ENCODE results near the gene FHDC1. TPM values are rescaled to one million over a fixed set of nuclear protein-coding genes. Genes with fewer than 3 reads are reported as not detected.
"Not testable (repeated sequence)": the region's sequence is repeated elsewhere in the genome, so short reads cannot be mapped to it uniquely, and the experiment has no call there.

Gene FHDC1, protein sequence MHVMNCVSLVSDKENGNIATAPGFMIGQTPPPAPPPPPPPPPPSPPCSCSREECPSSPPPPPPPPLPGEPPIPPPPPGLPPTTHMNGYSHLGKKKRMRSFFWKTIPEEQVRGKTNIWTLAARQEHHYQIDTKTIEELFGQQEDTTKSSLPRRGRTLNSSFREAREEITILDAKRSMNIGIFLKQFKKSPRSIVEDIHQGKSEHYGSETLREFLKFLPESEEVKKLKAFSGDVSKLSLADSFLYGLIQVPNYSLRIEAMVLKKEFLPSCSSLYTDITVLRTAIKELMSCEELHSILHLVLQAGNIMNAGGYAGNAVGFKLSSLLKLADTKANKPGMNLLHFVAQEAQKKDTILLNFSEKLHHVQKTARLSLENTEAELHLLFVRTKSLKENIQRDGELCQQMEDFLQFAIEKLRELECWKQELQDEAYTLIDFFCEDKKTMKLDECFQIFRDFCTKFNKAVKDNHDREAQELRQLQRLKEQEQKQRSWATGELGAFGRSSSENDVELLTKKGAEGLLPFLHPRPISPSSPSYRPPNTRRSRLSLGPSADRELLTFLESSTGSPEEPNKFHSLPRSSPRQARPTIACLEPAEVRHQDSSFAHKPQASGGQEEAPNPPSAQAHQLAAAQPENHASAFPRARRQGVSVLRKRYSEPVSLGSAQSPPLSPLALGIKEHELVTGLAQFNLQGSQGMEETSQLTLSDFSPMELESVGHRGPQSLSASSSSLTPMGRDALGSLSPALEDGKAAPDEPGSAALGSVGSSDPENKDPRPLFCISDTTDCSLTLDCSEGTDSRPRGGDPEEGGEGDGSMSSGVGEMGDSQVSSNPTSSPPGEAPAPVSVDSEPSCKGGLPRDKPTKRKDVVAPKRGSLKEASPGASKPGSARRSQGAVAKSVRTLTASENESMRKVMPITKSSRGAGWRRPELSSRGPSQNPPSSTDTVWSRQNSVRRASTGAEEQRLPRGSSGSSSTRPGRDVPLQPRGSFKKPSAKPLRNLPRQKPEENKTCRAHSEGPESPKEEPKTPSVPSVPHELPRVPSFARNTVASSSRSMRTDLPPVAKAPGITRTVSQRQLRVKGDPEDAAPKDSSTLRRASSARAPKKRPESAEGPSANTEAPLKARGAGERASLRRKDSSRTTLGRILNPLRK
- 0.03 TPM in 1 of 2 replicates, not detected in the other for total RNA-seq (2014; rRNA removed; shearing (Covaris generic))

DNA sequence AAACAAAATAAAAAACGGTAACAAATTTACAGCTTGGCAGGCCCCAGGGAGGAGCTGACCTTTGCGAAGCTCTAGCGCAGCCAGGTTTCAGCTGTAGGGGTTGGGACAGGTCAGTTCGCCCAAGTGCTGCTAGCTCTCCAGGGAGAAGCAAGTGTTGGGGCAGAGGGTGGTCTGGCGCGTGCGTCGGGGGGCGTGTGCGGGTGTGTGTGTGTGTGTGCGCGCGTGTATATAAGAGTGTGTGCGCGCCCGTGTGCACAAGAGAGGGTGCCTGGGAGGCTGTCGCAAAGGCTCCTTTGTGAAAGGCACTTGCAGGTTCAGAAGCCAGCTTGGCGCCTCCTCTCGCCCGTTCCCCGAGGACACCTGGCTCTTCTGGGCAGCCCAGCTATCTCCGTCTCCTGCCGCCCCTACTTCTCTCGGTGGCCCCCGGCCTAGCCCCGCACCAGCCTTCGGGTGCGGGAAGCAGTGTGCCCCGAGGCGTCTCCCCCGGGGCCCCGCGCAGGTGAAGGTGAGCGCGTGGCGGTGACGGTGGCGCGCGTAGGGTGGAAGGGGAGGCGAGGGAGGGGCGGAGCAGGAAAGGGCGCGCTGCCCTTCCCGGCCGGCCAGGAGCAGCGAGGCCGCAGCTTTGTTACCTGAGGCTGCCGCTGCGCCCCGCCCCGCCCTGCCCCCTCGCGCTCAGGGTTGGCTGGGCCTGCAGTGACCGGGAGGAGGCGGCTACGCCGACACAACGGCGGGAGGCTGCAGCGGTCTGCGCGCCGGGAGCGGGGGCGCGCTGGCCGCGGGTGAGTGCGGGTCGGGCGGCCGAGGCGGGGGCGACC is at the start of gene FHDC1:
TSS of gene FHDC1 (plus strand) at position 693 of the 815 bp plus-strand sequence. CDS start 6,735 bp downstream, outside the sequence.
- no peak for DNase-seq (ENCODE audit: low read depth in 1 of 2, low spot score in 2 of 2)
- peaks cover 8% of the 10 kb centered on the region; the same call in 1 of the 2 replicates for H3K9me3 ChIP-seq (replicated peaks)
- no peak within 1 kb of the TSS for H3K27ac ChIP-seq
- peaks cover 68% of the 10 kb centered on the region for H3K27me3 ChIP-seq (replicated peaks)
- H3K4me1 ChIP-seq (replicated peaks), result peaks cover 21% of the 10 kb centered on the region
- peak within 1 kb of the TSS; percentile 43 for H3K4me3 ChIP-seq
- no peaks in the 10 kb centered on the region for H3K36me3 ChIP-seq

DNA sequence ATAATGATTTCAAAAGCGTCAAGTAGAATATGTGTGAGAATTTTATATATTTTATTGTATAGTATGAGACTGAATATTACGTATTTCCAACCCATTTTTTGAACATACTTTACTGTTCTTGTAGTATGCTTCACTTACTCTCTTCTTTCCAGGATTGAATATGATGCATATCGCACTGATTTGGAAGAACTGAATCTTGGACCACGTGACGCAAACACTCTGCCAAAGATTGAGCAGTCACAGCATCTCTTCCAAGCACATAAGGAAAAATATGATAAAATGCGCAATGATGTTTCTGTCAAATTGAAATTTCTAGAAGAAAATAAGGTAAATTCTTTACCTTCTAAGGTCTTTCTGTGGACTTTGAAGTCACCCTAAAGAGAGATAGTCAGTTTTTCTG is 48.1 kb upstream of the FHDC1 start:
- Histone ChIP-seq H3K4me3 (no peak overlapping the region), H3K36me3 (peaks cover 13% of the 10 kb centered on the region; the same call in 1 of the 2 replicates), H3K4me1 (replicated peaks) (no peaks in the 10 kb centered on the region), H3K27me3 (replicated peaks) (no peaks in the 10 kb centered on the region), H3K9me3 (replicated peaks) (no peaks in the 10 kb centered on the region), H3K27ac (no peak overlapping the region)
- DNase-seq (ENCODE audit: low read depth in 1 of 2, low spot score in 2 of 2), result no peak

DNA sequence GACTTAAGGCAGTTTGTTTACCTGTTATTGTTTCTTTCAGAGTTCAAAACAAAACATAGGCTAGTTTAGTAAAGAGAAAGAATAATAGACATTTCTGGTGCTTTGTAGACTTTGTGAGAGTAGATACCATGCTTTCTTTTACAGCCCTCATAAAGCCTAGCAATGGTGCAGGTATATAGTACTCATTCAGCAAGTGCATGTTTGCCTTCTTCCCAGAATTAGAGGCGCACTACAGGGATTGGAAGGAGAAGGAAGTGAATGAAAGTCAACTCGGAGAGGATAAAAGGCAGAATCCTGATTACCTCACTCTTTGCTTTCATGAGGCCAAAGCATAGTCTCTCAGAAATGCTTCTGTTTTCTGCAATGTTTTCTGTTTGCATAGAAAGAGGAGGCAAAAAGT is 43.1 kb upstream of the FHDC1 start:
- Histone ChIP-seq H3K4me1 (replicated peaks) (no peaks in the 10 kb centered on the region), H3K4me3 (no peak overlapping the region), H3K36me3 (peaks cover 10% of the 10 kb centered on the region; the same call in 1 of the 2 replicates), H3K9me3 (replicated peaks) (no peaks in the 10 kb centered on the region), H3K27me3 (replicated peaks) (no peaks in the 10 kb centered on the region), H3K27ac (no peak overlapping the region)
- DNase-seq (ENCODE audit: low read depth in 1 of 2, low spot score in 2 of 2), result no peak

DNA sequence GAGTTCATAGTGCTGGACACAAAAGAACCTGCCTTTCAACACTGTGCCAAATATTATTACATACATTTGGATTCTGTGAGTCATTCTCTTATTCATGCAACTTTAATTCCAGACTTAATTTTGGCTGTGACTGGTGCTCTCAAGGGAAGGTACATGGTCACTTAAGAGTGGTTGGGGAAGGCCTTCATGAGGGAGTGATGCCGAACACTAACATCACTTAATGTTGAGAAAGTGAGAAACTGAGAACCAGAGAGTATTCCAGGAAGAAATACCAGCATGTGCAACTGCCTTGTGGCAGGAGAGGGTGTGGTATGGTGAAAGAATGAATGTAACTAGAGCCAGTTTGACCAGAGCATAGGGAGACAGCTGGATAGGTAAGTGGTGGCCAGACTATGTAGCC is 41.5 kb upstream of the FHDC1 start:
- no peaks in the 10 kb centered on the region for H3K4me1 ChIP-seq (replicated peaks)
- H3K9me3 ChIP-seq (replicated peaks), result no peaks in the 10 kb centered on the region
- H3K27me3 ChIP-seq (replicated peaks), result no peaks in the 10 kb centered on the region
- H3K27ac ChIP-seq, result no peak overlapping the region
- peaks cover 3% of the 10 kb centered on the region; the same call in 1 of the 2 replicates for H3K36me3 ChIP-seq
- no peak for DNase-seq (ENCODE audit: low read depth in 1 of 2, low spot score in 2 of 2)
- no peak overlapping the region for H3K4me3 ChIP-seq

DNA sequence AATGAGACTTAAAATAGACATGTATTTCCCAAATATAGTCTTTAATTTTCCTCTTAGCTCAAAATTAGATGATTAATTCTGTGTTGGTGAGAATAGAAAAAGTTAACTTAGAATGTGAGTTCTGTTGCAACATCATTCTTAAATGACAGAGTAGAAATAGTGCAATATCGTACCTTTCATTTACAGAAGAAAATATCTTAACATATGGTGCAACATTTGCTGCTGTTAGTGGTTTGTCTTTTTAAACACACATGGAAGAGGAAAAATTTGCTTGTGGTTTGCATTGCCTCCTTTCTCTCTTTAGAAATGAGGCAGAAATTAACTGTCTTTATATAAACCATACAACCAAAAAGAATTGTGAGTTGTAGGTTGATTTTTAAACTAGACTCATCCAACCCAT is 39.3 kb upstream of the FHDC1 start:
- no peak for DNase-seq (ENCODE audit: low read depth in 1 of 2, low spot score in 2 of 2)
- H3K27ac ChIP-seq, result no peak overlapping the region

DNA sequence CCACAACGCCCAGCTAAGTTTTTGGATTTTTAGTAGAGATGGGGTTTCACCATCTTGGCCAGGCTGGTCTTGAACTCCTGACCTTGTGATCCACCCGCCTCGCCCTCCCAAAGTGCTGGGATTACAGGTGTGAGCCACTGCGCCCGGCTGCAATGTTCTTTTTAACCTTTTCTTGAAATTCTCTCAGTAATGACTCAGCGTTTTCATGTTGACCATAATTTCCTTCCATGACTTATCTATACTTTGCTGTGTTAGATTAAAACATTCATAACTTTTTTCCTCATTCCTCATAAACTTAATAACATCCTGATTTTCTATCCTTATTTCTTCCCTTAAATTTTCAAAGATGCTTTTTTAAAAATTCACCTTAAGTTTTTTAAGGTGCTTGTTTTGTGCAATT is 38.0 kb upstream of the FHDC1 start:
- H3K27me3 ChIP-seq (replicated peaks); H3K9me3 ChIP-seq (replicated peaks); H3K4me1 ChIP-seq (replicated peaks); DNase-seq (ENCODE audit: low read depth in 1 of 2, low spot score in 2 of 2); H3K4me3 ChIP-seq; H3K27ac ChIP-seq; H3K36me3 ChIP-seq: not testable (repeated sequence)

More for the DNA sequence above, 39.3 kb upstream of the FHDC1 start:
- H3K4me3 ChIP-seq, result no peak overlapping the region
- no peaks in the 10 kb centered on the region for H3K4me1 ChIP-seq (replicated peaks)
- no peaks in the 10 kb centered on the region for H3K9me3 ChIP-seq (replicated peaks)
- H3K36me3 ChIP-seq, result no peaks in the 10 kb centered on the region
- no peaks in the 10 kb centered on the region for H3K27me3 ChIP-seq (replicated peaks)

DNA sequence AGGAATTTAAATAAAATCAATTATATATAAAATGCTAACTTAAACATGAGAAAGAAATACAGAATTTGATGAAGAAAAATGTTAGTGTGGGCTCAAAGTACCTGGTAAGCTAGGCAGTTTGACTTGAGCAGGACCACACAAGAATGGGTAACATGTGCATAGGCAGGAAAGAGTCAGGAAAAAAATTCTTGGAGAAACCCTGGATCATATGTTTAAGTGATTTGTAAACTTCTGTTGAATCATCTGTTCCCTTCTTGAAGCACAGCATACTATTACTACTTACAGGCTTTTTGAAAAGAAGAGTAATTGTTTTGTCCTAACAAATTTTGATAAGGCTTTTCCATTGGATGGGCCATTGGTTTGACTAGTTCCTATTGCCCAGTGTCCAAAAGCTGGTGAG is 37.5 kb upstream of the FHDC1 start:
- H3K36me3 ChIP-seq, result no peaks in the 10 kb centered on the region
- H3K9me3 ChIP-seq (replicated peaks), result no peaks in the 10 kb centered on the region

DNA sequence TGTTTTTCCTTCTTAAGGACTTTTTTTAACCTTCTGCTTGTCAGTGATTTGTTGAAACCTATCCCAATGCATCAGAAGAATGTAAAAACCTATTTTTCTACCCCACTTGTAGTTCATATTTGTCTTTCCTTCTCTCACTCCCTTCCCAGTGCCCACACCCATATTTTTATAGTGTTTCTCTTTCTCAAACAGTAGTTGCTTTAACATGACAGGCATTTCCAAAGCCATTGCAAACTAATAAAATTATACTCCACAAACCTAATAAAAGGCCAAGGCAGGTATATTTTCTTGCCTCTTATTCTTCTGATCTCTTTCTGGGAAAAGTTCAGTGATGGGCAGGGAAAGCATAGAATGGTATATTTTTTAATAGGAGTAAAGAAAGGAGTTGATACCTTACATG is 35.7 kb upstream of the FHDC1 start:
- H3K9me3 ChIP-seq (replicated peaks), result no peaks in the 10 kb centered on the region
- H3K36me3 ChIP-seq, result no peaks in the 10 kb centered on the region
- no peaks in the 10 kb centered on the region for H3K4me1 ChIP-seq (replicated peaks)
- DNase-seq (ENCODE audit: low read depth in 1 of 2, low spot score in 2 of 2), result no peak
- H3K27ac ChIP-seq, result no peak overlapping the region
- H3K4me3 ChIP-seq, result no peak overlapping the region
- H3K27me3 ChIP-seq (replicated peaks), result no peaks in the 10 kb centered on the region

More for the DNA sequence above, 37.5 kb upstream of the FHDC1 start:
- H3K27ac ChIP-seq, result no peak overlapping the region
- no peaks in the 10 kb centered on the region for H3K27me3 ChIP-seq (replicated peaks)
- H3K4me1 ChIP-seq (replicated peaks), result no peaks in the 10 kb centered on the region
- no peak for DNase-seq (ENCODE audit: low read depth in 1 of 2, low spot score in 2 of 2)
- no peak overlapping the region for H3K4me3 ChIP-seq

DNA sequence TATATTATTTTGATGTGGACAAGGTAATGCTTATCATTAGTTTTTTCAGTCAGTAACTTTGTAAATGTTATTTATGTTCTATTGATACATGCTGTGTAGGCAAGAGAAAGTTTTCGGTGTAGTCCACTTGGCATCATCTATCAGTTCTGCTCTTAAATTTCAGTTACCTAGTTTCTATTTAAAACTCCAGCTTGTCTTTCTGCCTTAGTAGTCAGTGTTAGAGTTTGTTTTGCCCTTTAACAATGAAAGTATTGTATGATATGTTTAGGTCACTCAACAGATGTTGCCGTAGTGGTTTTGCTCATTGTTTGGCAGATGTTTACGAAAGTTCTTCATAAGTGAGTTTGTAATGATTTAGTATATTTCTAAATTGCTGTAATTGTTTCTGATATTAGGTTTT is 34.9 kb upstream of the FHDC1 start:
- no peak for DNase-seq (ENCODE audit: low read depth in 1 of 2, low spot score in 2 of 2)
- no peaks in the 10 kb centered on the region for H3K27me3 ChIP-seq (replicated peaks)
- no peak overlapping the region for H3K4me3 ChIP-seq
- no peaks in the 10 kb centered on the region for H3K4me1 ChIP-seq (replicated peaks)
- no peak overlapping the region for H3K27ac ChIP-seq
- no peaks in the 10 kb centered on the region; the same call in 1 of the 2 replicates for H3K36me3 ChIP-seq
- H3K9me3 ChIP-seq (replicated peaks), result no peaks in the 10 kb centered on the region

DNA sequence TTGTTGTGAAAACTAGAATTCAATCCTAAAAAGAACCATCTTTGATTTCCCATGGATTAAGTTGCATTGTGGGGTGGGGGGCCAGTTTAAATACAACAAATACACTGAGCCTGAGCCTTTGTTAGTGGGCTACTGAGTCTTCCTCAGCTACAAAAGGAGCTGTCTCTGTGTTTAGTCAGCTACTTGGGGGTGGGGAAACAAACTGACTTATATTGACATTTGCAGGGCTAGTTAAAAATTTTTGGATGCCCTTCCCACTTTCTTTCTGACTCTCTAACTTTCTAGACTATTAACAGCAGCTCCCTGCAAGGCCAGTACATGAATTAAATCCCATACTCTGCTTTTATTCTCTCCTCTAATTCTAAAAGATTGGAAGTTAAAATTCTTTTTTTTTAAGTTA is 32.5 kb upstream of the FHDC1 start:
- H3K27me3 ChIP-seq (replicated peaks), result no peaks in the 10 kb centered on the region
- no peaks in the 10 kb centered on the region for H3K4me1 ChIP-seq (replicated peaks)

DNA sequence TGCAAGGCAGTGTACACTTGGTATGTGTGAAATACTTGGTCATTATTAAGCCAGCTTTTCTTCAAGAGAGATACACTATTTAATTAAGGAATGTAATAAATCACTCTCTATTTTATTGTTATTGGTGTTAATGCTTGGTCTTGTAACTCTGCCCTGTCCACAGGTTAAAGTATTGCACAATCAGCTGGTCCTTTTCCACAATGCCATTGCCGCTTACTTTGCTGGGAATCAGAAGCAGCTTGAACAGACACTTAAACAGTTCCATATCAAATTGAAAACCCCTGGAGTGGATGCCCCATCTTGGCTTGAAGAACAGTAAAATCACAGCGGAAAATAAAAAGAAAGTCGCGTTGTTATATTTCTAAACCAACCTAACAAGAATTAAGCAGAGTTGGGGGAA is 26.2 kb upstream of the FHDC1 start:
- Histone ChIP-seq H3K27ac (no peak overlapping the region), H3K9me3 (replicated peaks) (no peaks in the 10 kb centered on the region), H3K4me1 (replicated peaks) (no peaks in the 10 kb centered on the region), H3K36me3 (peaks cover 7% of the 10 kb centered on the region), H3K4me3 (no peak overlapping the region), H3K27me3 (replicated peaks) (no peaks in the 10 kb centered on the region)
- DNase-seq (ENCODE audit: low read depth in 1 of 2, low spot score in 2 of 2), result no peak

More for the DNA sequence above, 32.5 kb upstream of the FHDC1 start:
- Histone ChIP-seq H3K27ac (no peak overlapping the region), H3K9me3 (replicated peaks) (no peaks in the 10 kb centered on the region), H3K4me3 (no peak overlapping the region), H3K36me3 (no peaks in the 10 kb centered on the region; the same call in 1 of the 2 replicates)
- DNase-seq (ENCODE audit: low read depth in 1 of 2, low spot score in 2 of 2), result no peak

DNA sequence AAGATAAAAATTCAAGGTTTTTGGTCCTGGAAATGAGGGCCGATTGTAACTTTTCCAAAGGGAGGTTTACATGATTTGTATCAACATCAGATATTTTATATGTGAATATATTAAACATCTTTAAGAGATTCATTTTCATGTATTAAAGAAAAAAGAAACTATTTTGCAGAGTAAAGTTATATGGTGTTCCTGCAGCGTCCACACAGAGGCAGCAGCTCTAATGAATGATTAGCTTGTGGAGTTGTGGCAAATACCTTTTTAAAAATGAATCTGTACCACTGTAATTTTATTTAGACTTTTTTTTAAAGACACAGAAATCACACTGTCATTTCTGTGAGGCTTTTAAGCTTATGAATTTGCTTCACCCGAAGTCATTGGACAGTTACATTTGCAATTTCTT is 25.6 kb upstream of the FHDC1 start:
- H3K27ac ChIP-seq, result no peak overlapping the region
- no peaks in the 10 kb centered on the region for H3K4me1 ChIP-seq (replicated peaks)
- H3K9me3 ChIP-seq (replicated peaks), result no peaks in the 10 kb centered on the region
- no peaks in the 10 kb centered on the region for H3K27me3 ChIP-seq (replicated peaks)
- no peak for DNase-seq (ENCODE audit: low read depth in 1 of 2, low spot score in 2 of 2)
- no peak overlapping the region for H3K4me3 ChIP-seq
- peaks cover 7% of the 10 kb centered on the region for H3K36me3 ChIP-seq

Measured in SJSA1 (cell line).